ENCODE results near the gene FBXW4. TPM values are rescaled to one million over a fixed set of nuclear protein-coding genes. Genes with fewer than 3 reads are reported as not detected.
A peak's percentile ranks its signal among the peaks of the same experiment; 100 is the strongest.

The FBXW4 gene
- total RNA-seq, 1 donor from 2014 or later, result 21.9 TPM

GRCh38 chr10:101708073-101708472 is 13.1 kb upstream of the FBXW4 start:
- no peak overlapping the region for H3K27ac ChIP-seq (ENCODE audit: low read depth, low read length)
- no peak overlapping the region for H3K4me3 Mint-ChIP-seq (ENCODE audit: unreplicated experiment)
- H3K27ac Mint-ChIP-seq (ENCODE audit: unreplicated experiment), result no peak overlapping the region
- TF ChIP-seq EZH2 (IDR thresholded peaks at IDR 0.05; ENCODE audit: insufficient read depth, low read length), result no peak
- no peak for TF ChIP-seq CTCF (IDR thresholded peaks at IDR 0.05; ENCODE audit: insufficient read depth, low read depth, low read length)
- no peak overlapping the region for H3K9ac ChIP-seq (ENCODE audit: low read length)
- H4K20me1 ChIP-seq (ENCODE audit: insufficient read depth, low read length), result no peaks in the 10 kb centered on the region
- no peaks in the 10 kb centered on the region for H3K9me3 ChIP-seq (ENCODE audit: insufficient read depth, low read depth, low read length)
- peaks cover 7% of the 10 kb centered on the region for H3K4me1 Mint-ChIP-seq (ENCODE audit: low read depth, unreplicated experiment)
- H3K79me2 ChIP-seq (ENCODE audit: insufficient read depth, low read length), result no peaks in the 10 kb centered on the region
- no peak overlapping the region for H3K4me2 ChIP-seq (ENCODE audit: low read length)
- H3K27me3 Mint-ChIP-seq (ENCODE audit: low read depth, unreplicated experiment), result no peaks in the 10 kb centered on the region
- H3K36me3 Mint-ChIP-seq (ENCODE audit: low read depth, unreplicated experiment), result no peaks in the 10 kb centered on the region
- FAIRE-seq (no peak), DNase-seq (ENCODE audit: low read depth) (peak; percentile 6)
- no peak overlapping the region for H3K4me3 ChIP-seq (ENCODE audit: insufficient read depth, low read depth, low read length)
- no peaks in the 10 kb centered on the region for H3K36me3 ChIP-seq (ENCODE audit: insufficient read depth, low read length)
- H3K4me1 ChIP-seq (ENCODE audit: insufficient read depth, low read length), result no peaks in the 10 kb centered on the region
- H2AFZ ChIP-seq (ENCODE audit: low read depth, low read length), result no peak overlapping the region
- no peaks in the 10 kb centered on the region for H3K9me3 Mint-ChIP-seq (ENCODE audit: unreplicated experiment)
- peaks cover 13% of the 10 kb centered on the region for H3K27me3 ChIP-seq (ENCODE audit: insufficient read depth, low read length)

GRCh38 chr10:101704331-101704730 is 9.4 kb upstream of the FBXW4 start:
- DNase-seq (ENCODE audit: low read depth) (no peak), FAIRE-seq (no peak)
- Histone ChIP-seq H3K9ac (ENCODE audit: low read length) (no peak overlapping the region), H3K27ac (ENCODE audit: low read depth, low read length) (no peak overlapping the region), H3K4me2 (ENCODE audit: low read length) (no peak overlapping the region), H3K36me3 (ENCODE audit: insufficient read depth, low read length) (no peaks in the 10 kb centered on the region), H3K79me2 (ENCODE audit: insufficient read depth, low read length) (no peaks in the 10 kb centered on the region), H3K4me3 (ENCODE audit: insufficient read depth, low read depth, low read length) (no peak overlapping the region), H3K4me1 (ENCODE audit: insufficient read depth, low read length) (no peaks in the 10 kb centered on the region), H3K9me3 (ENCODE audit: insufficient read depth, low read depth, low read length) (no peaks in the 10 kb centered on the region), H2AFZ (ENCODE audit: low read depth, low read length) (no peak overlapping the region), H3K27me3 (ENCODE audit: insufficient read depth, low read length) (peaks cover 13% of the 10 kb centered on the region), H4K20me1 (ENCODE audit: insufficient read depth, low read length) (no peaks in the 10 kb centered on the region)
- H3K36me3 Mint-ChIP-seq (ENCODE audit: low read depth, unreplicated experiment), result no peaks in the 10 kb centered on the region
- H3K9me3 Mint-ChIP-seq (ENCODE audit: unreplicated experiment), result no peaks in the 10 kb centered on the region
- TF ChIP-seq CTCF (IDR thresholded peaks at IDR 0.05; ENCODE audit: insufficient read depth, low read depth, low read length), result no peak
- no peaks in the 10 kb centered on the region for H3K27me3 Mint-ChIP-seq (ENCODE audit: low read depth, unreplicated experiment)
- H3K27ac Mint-ChIP-seq (ENCODE audit: unreplicated experiment), result no peak overlapping the region
- peaks cover 7% of the 10 kb centered on the region for H3K4me1 Mint-ChIP-seq (ENCODE audit: low read depth, unreplicated experiment)
- no peak overlapping the region for H3K4me3 Mint-ChIP-seq (ENCODE audit: unreplicated experiment)

GRCh38 chr10:101696632-101697031 is 1.7 kb upstream of the FBXW4 start:
- no peaks in the 10 kb centered on the region for H4K20me1 ChIP-seq (ENCODE audit: insufficient read depth, low read length)
- Mint-ChIP-seq H3K27ac (ENCODE audit: unreplicated experiment) (no peak overlapping the region), H3K9me3 (ENCODE audit: unreplicated experiment) (no peaks in the 10 kb centered on the region), H3K4me1 (ENCODE audit: low read depth, unreplicated experiment) (peaks cover 10% of the 10 kb centered on the region), H3K36me3 (ENCODE audit: low read depth, unreplicated experiment) (no peaks in the 10 kb centered on the region), H3K4me3 (ENCODE audit: unreplicated experiment) (no peak overlapping the region), H3K27me3 (ENCODE audit: low read depth, unreplicated experiment) (no peaks in the 10 kb centered on the region)
- H3K9me3 ChIP-seq (ENCODE audit: insufficient read depth, low read depth, low read length), result no peaks in the 10 kb centered on the region
- H3K4me2 ChIP-seq (ENCODE audit: low read length), result no peak overlapping the region
- H3K4me1 ChIP-seq (ENCODE audit: insufficient read depth, low read length), result peaks cover 4% of the 10 kb centered on the region
- H2AFZ ChIP-seq (ENCODE audit: low read depth, low read length), result no peak overlapping the region
- DNase-seq (ENCODE audit: low read depth) (no peak), FAIRE-seq (no peak)
- H3K4me3 ChIP-seq (ENCODE audit: insufficient read depth, low read depth, low read length), result no peak overlapping the region
- no peaks in the 10 kb centered on the region for H3K36me3 ChIP-seq (ENCODE audit: insufficient read depth, low read length)
- no peak overlapping the region for H3K27ac ChIP-seq (ENCODE audit: low read depth, low read length)
- H3K27me3 ChIP-seq (ENCODE audit: insufficient read depth, low read length), result no peaks in the 10 kb centered on the region
- H3K9ac ChIP-seq (ENCODE audit: low read length), result no peak overlapping the region
- peaks cover 40% of the 10 kb centered on the region for H3K79me2 ChIP-seq (ENCODE audit: insufficient read depth, low read length)
- TF ChIP-seq EZH2 (IDR thresholded peaks at IDR 0.05; ENCODE audit: insufficient read depth, low read length) (no peak), CTCF (IDR thresholded peaks at IDR 0.05; ENCODE audit: insufficient read depth, low read depth, low read length) (no peak)

Measured in astrocyte (in vitro differentiated cells and primary cell).